GM21576 (cell line): ENCODE measurements around the gene ZNF264.
"Not testable (repeated sequence)": the region's sequence is repeated elsewhere in the genome, so short reads cannot be mapped to it uniquely, and the experiment has no call there.

Experiments used
- ATAC-seq: cut with Tn5 transposase; IDR thresholded peaks from one replicate; pipeline ENCODE4 v1.9.1; 2021; ENCODE audit warnings: mild to moderate bottlenecking, moderate library complexity; ENCODE audit not compliant: unreplicated experiment

The ZNF264 gene

DNA sequence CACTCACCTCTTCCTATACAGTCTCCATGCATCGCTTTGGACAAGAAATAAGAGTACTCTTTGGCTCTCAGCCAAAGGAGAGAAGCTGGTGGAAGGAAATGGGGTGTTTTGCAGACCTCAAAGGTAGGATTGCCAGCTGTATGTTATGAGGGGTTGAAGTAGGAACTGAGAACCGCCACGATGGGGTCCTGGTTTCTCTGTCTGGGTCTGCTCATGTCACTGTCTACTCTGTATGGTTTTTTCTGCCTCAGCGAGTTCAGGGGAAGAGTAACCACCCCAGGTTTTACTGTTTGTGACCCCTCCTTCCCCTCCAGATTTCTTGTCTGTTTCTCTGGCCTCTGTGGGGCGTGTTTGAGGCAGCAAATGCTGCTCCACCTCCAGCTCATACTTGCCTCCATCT is 53.2 kb downstream of the ZNF264 start:
- no peak for ATAC-seq

DNA sequence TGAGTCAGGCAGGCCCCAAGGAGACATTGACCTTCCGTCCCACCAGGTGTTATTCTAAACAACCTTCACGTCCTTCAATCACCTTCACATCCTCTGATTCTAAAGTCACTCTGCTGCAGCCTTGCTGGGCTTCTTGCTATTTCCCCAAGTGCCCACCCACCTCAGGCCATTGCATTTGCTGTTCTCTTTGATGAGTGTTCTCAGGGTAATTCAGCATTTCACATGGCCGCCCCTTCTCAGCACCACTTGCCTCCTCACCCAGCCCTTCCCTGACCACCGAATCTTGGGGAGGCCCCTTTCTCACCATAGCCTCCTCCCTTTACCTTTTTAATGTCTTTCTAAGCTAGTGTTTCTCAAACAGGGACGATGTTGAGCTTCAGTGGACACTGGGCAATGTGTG is 53.8 kb downstream of the ZNF264 start:
- ATAC-seq: no peak

DNA sequence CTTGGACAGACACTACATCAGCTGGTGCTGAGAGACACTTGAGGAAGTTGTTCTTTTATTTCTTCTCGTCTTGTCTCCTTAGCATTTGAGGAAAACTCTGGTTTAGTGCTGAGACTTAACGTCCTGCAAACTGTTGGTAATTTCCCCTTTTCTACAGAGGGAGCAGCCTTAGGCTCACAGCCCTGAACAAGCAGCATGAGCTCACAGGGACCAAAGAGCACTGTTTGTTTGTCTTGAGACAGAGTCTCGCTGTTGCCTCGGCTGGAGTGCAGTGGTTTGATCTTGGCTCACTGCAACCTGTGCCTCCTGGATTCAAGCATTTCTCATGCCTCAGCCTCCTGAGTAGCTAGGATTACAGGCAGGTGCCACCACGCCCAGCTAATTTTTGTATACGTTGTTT is 54.7 kb downstream of the ZNF264 start:
- no peak for ATAC-seq

DNA sequence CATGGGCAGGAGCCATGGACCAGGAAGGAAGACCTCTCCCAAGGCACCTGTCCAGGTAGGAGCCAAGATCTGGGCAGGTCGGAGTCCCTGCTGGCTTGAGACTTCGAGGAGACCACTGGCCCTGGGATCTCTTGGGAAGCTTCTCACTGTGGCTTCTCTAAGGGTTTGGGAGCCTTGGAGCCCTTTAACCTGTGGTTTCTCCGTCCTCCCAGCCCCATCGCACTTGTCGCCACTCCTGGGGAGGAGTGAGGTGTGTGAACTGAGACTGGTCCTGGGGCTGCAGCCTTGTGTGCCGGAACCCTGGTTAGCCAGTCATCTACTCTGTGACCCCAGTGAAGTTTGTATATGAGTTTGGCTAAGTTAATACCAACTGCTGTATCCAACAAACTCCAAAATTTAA is 57.3 kb downstream of the ZNF264 start:
- no peak for ATAC-seq

DNA sequence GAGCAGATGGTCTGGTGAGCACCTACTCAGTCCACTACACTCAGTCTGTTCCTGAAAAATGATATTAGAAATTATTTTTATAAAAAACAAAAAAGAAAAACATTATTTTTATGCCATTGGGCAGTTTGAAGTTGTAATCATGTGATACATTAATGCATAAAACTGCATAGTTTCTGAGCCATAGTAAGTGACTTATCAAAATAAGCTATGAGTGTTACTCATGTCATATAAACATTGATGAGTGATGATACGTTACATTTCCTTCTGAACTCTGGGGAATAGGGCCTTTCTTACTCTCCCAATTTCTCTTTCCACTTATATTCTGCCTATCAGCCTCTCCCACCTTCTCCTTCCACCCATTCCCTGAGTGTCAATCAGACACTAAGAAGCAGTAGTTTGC is 58.0 kb downstream of the ZNF264 start:
- ATAC-seq: no peak

DNA sequence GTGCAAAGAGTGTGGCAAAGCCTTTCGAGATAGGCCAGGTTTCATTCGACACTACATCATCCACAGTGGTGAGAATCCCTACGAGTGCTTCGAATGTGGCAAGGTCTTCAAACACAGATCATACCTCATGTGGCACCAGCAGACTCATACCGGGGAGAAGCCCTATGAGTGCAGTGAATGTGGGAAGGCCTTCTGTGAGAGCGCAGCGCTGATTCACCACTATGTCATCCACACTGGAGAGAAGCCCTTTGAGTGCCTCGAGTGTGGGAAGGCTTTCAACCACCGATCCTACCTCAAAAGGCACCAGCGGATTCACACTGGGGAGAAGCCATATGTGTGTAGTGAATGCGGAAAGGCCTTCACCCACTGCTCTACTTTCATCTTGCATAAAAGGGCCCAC is 62.5 kb downstream of the ZNF264 start:
- not testable (repeated sequence) for ATAC-seq

DNA sequence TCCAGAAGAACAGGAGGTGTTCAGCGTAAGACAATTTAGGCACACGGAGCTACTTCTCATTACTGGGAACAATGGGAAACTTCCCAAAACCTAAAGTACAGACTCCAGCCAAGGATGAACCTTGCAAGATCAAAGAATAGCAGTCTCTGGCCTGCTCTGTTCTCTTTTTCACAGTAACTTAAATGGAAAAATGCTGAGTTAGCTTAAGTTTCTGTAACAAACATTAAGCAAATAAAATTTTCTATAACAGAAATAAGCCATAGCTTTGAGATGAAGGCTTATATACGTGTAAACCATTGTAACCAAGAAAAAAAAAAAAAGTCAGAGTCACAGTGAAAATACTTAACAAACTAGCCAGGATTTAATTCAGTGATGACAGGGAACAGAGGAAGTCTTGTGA is 70.7 kb downstream of the ZNF264 start:
- no peak for ATAC-seq

DNA sequence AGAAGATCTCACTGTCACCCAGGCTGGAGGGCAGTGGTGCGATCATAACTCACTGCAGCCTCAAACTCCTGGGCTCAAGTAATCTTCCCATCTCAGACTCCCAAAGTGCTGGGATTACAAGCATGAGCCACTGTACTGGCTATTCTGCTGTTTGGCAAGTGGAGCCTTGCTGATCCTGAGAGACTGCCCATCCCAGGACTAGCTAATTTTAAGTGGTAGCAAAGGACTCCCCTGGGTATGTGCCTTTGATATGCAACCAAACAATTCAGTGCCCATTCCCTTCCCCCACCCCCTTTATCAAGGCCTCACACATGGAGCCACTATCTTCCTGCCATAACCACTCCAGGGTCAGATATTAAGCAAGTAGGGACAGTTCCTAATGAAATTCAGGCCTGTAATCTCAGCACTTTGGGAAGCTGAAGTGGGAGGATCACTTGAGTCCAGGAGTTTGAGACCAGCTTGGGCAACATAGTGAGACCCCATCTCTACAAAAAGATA is 72.0 kb downstream of the ZNF264 start:
- no peak for ATAC-seq

DNA sequence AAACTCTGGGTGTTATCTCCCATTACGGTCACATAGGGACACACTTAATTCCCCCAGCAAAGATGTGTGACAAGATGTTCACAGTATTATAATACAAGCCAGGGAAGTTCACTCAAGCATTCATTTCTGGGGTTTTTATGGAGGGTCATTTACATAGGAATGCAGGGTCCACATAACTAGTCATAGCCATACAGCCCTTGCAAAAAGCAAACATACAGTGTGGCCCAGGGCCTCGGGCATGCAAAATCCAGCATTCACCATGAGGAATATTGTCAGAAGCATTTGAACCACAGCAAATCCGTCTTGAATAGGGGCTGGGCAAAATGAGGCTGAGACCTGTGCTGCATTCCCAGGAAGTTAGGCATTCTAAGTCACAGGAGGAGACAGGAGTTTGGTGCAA is 76.0 kb downstream of the ZNF264 start:
- ATAC-seq: no peak

DNA sequence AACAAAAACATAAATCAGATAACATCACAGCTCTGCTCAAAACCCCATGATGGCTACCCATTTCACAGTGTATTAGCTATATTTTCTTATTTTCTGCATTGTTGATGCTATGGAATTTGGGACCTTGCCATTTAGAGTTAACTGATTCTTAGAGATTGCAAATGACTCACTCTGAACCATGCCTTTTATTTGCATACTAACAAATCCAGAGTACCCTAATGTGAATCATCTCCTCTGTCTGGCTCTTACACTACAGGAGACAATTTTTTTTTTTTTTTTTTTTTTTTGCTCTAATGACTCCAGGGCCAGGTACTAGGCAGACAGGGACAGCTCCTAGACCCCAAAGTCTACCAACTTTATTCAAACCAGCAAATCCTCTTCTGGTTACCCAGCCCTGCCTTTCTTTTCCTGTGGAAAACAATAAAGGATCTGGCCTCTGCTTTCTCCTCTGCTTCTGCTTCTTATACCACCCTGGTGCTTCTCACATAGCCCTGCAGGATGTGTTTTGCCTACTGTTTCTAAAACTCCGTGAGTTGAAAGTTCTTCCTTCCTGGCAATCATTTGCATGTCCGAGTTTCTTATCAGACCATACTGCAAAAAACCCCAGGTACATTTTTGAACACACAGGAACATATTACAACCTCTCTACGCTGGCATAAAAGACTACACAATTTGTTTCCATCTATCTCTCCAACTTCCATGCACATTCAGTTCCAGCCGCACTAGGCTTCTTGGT is 78.4 kb downstream of the ZNF264 start:
- no peak for ATAC-seq

DNA sequence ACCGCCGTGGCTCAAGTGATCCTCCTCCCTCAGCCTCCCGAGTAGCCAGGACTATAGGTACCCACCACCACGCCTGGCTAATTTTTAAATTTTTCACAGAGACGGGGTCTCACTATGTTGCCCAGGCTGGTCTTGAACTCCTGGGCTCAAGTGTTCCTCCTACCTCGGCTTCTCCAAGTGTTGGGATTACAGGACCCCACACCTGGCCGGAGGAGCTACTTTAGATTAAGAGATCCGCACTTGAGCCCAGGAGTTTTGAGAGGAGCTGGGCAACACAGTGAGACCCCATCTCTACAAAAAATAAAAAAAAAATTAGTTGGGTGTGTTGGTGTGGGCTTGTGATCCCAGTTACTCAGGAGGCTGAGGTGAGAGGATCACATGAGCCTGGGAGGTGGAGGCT is 80.0 kb downstream of the ZNF264 start:
- ATAC-seq: no peak
